Measurements from ENCODE around the gene KAT14.
"Not testable (repeated sequence)": the region's sequence is repeated elsewhere in the genome, so short reads cannot be mapped to it uniquely, and the experiment has no call there.

KAT14 gene

GRCh38 chr20:18164356-18164755 is 26.7 kb downstream of the KAT14 start:
- DNase-seq (ENCODE audit: low spot score), result no peak

GRCh38 chr20:18165553-18165952 is 27.9 kb downstream of the KAT14 start:
- no peak for DNase-seq (ENCODE audit: low spot score)

GRCh38 chr20:18166241-18166881 is 28.7 kb downstream of the KAT14 start:
- no peak for DNase-seq (ENCODE audit: low spot score)

GRCh38 chr20:18166950-18167349 is 29.3 kb downstream of the KAT14 start:
- no peak for DNase-seq (ENCODE audit: low spot score)

- DNase-seq (ENCODE audit: low spot score), result no peak
These were observed 34.7 kb downstream of the KAT14 start for GRCh38 chr20:18172379-18172778.

- DNase-seq (ENCODE audit: low spot score), result no peak
These were observed 37.4 kb downstream of the KAT14 start for GRCh38 chr20:18174906-18175683.

GRCh38 chr20:18176318-18176785 is 38.7 kb downstream of the KAT14 start:
- DNase-seq (ENCODE audit: low spot score), result peak; percentile 44

GRCh38 chr20:18180366-18180765 is 42.7 kb downstream of the KAT14 start:
- DNase-seq (ENCODE audit: low spot score), result not testable (repeated sequence)

GRCh38 chr20:18180815-18181214 is 43.2 kb downstream of the KAT14 start:
- DNase-seq (ENCODE audit: low spot score), result no peak

GRCh38 chr20:18187020-18187419 is 49.4 kb downstream of the KAT14 start:
- no peak for DNase-seq (ENCODE audit: low spot score)

GRCh38 chr20:18188434-18188833 is 50.8 kb downstream of the KAT14 start:
- no peak for DNase-seq (ENCODE audit: low spot score)

GRCh38 chr20:18190338-18191233 is 52.9 kb downstream of the KAT14 start:
- DNase-seq (ENCODE audit: low spot score), result no peak

GRCh38 chr20:18191306-18191705 is 53.6 kb downstream of the KAT14 start:
- peak; percentile 38 for DNase-seq (ENCODE audit: low spot score)

GRCh38 chr20:18194461-18194860 is 56.8 kb downstream of the KAT14 start:
- not testable (repeated sequence) for DNase-seq (ENCODE audit: low spot score)

GRCh38 chr20:18195931-18196330 is 58.3 kb downstream of the KAT14 start:
- no peak for DNase-seq (ENCODE audit: low spot score)

GRCh38 chr20:18197382-18198070 is 59.9 kb downstream of the KAT14 start:
- DNase-seq (ENCODE audit: low spot score), result no peak

GRCh38 chr20:18202966-18203365 is 65.3 kb downstream of the KAT14 start:
- no peak for DNase-seq (ENCODE audit: low spot score)

GRCh38 chr20:18203700-18204099 is 66.0 kb downstream of the KAT14 start:
- not testable (repeated sequence) for DNase-seq (ENCODE audit: low spot score)

- no peak for DNase-seq (ENCODE audit: low spot score)
These were observed 75.3 kb downstream of the KAT14 start for GRCh38 chr20:18213002-18213401.

GRCh38 chr20:18215566-18215965 is 77.9 kb downstream of the KAT14 start:
- DNase-seq (ENCODE audit: low spot score), result no peak

GRCh38 chr20:18218280-18218679 is 80.6 kb downstream of the KAT14 start:
- no peak for DNase-seq (ENCODE audit: low spot score)

GRCh38 chr20:18223409-18223808 is 85.7 kb downstream of the KAT14 start:
- no peak for DNase-seq (ENCODE audit: low spot score)
